ENCODE data around the gene DTNA.
"Not testable (repeated sequence)": the region's sequence is repeated elsewhere in the genome, so short reads cannot be mapped to it uniquely, and the experiment has no call there.

The DTNA gene

GRCh38 chr18:34864836-34865497 lies 154.9 kb downstream of the DTNA start:
- no peak for DNase-seq

- no peak for DNase-seq
These were observed 156.2 kb downstream of the DTNA start for GRCh38 chr18:34866310-34866709.

- no peak for DNase-seq
These were observed 156.6 kb downstream of the DTNA start for GRCh38 chr18:34866739-34867138.

- peak; percentile 71 for DNase-seq
These were observed 157.4 kb downstream of the DTNA start for GRCh38 chr18:34867520-34867919.

GRCh38 chr18:34870555-34871310 lies 160.6 kb downstream of the DTNA start:
- peak; percentile 76 for DNase-seq

- DNase-seq, result no peak
These were observed 161.3 kb downstream of the DTNA start for GRCh38 chr18:34871435-34871834.

GRCh38 chr18:34872066-34872465 lies 162.0 kb downstream of the DTNA start:
- no peak for DNase-seq

- no peak for DNase-seq
These were observed 164.0 kb downstream of the DTNA start for GRCh38 chr18:34873986-34874580.

- no peak for DNase-seq
These were observed 165.1 kb downstream of the DTNA start for GRCh38 chr18:34875150-34875549.

- no peak for DNase-seq
These were observed 170.3 kb downstream of the DTNA start for GRCh38 chr18:34880403-34880802.

- no peak for DNase-seq
These were observed 171.1 kb downstream of the DTNA start for GRCh38 chr18:34880882-34881834.

- DNase-seq, result no peak
These were observed 174.3 kb downstream of the DTNA start for GRCh38 chr18:34884436-34884835.

- no peak for DNase-seq
These were observed 176.1 kb downstream of the DTNA start for GRCh38 chr18:34886177-34886576.

- no peak for DNase-seq
These were observed 177.9 kb downstream of the DTNA start for GRCh38 chr18:34887881-34888580.

- DNase-seq, result no peak
These were observed 180.5 kb downstream of the DTNA start for GRCh38 chr18:34890486-34891085.

GRCh38 chr18:34892379-34892778 lies 182.3 kb downstream of the DTNA start:
- no peak for DNase-seq

- no peak for DNase-seq
These were observed 183.1 kb downstream of the DTNA start for GRCh38 chr18:34893239-34893638.

GRCh38 chr18:34901299-34901698 lies 191.2 kb downstream of the DTNA start:
- DNase-seq, result no peak

GRCh38 chr18:34904994-34905393 lies 194.9 kb downstream of the DTNA start:
- no peak for DNase-seq

GRCh38 chr18:34906985-34907384 lies 196.9 kb downstream of the DTNA start:
- DNase-seq, result not testable (repeated sequence)

- DNase-seq, result no peak
These were observed 199.7 kb downstream of the DTNA start for GRCh38 chr18:34909637-34910364.

All from NCI-H1092 treated with DMSO at 0.1 percent for 48 hours (cell line).